Lower leg skin (tissue), 3 donors: Measurements from ENCODE around the gene HOMER2.

Experiments
- CTCF ChIP-seq, 3 donors: fragments of 450-650 bp; IDR thresholded peaks; one replicate each; pipeline ENCODE4 v1.5.1; 2016; ENCODE audit warnings: antibody characterized with exemption in 3 of 3, mild to moderate bottlenecking in 3 of 3, moderate library complexity in 2 of 3
- POLR2A ChIP-seq, 2 donors: fragments of 450-650 bp; IDR thresholded peaks; one replicate each; pipeline ENCODE4 v1.6.1; 2016 to 2017; ENCODE audit warnings: antibody characterized with exemption in 2 of 2, mild to moderate bottlenecking in 1 of 2, moderate library complexity in 1 of 2

- no peak for TF ChIP-seq CTCF (IDR thresholded peaks at IDR 0.05)
- TF ChIP-seq POLR2A (IDR thresholded peaks at IDR 0.05), result no peak
Measured at GRCh38 chr15:82823049-82823448, 129.5 kb downstream of the HOMER2 start.
